GM12878 (cell line): ENCODE results near the gene ORAI3. TPM values are rescaled to one million over a fixed set of nuclear protein-coding genes. Genes with fewer than 3 reads are reported as not detected.
A peak's percentile ranks its signal among the peaks of the same experiment; 100 is the strongest.

ENCODE experiments used
- BCL11A ChIP-seq: IDR thresholded peaks from 2 replicates; pipeline ENCODE4 v1.6.1; 2011; ENCODE audit warnings: low read depth, low read length
- CREB1 ChIP-seq: IDR thresholded peaks from 2 replicates; pipeline ENCODE4 v1.6.1; 2012; ENCODE audit warnings: low read depth, mild to moderate bottlenecking, inconsistent platforms
- ESRRA ChIP-seq: IDR thresholded peaks from 2 replicates; pipeline ENCODE4 v1.6.1; 2012; ENCODE audit warnings: mild to moderate bottlenecking, low read length, improper control_type of control experiment
- FOS ChIP-seq: IDR thresholded peaks from 3 replicates; pipeline ENCODE4 v1.6.1; 2011; ENCODE audit warnings: borderline replicate concordance; ENCODE audit not compliant: insufficient read length; ENCODE audit errors: extremely low read depth
- FOXK2 ChIP-seq: fragments of 450-650 bp; IDR thresholded peaks from 2 replicates; pipeline ENCODE4 v1.6.1; 2017; ENCODE audit warnings: mild to moderate bottlenecking, moderate library complexity
- FOXM1 ChIP-seq: IDR thresholded peaks from 2 replicates; pipeline ENCODE4 v1.6.1; 2012; ENCODE audit warnings: low read depth, mild to moderate bottlenecking, inconsistent platforms, low read length, moderate library complexity
- HDAC2 ChIP-seq: fragments of 200-600 bp; sonication (generic); IDR thresholded peaks from 2 replicates; pipeline ENCODE4 v1.6.1; 2017
- HDAC6 ChIP-seq: fragments of 200-600 bp; sonication (generic); IDR thresholded peaks from one replicate; pipeline ENCODE4 v1.8.0; 2017; ENCODE audit warnings: antibody characterized with exemption; ENCODE audit not compliant: unreplicated experiment
- JUND ChIP-seq: IDR thresholded peaks from 2 replicates; pipeline ENCODE4 v1.6.1; 2012; ENCODE audit warnings: low read depth, mild to moderate bottlenecking, low read length, improper control_type of control experiment, moderate library complexity
- KLF5 ChIP-seq: fragments of 450-650 bp; IDR thresholded peaks from 2 replicates; pipeline ENCODE4 v1.6.1; 2014; ENCODE audit warnings: mild to moderate bottlenecking; ENCODE audit not compliant: partially characterized antibody
- RB1 ChIP-seq: fragments of 450-650 bp; formaldehyde crosslinking; IDR thresholded peaks from 2 replicates; pipeline ENCODE4 v1.6.1; 2017; ENCODE audit warnings: mild to moderate bottlenecking, borderline replicate concordance
- RUNX3 ChIP-seq: IDR thresholded peaks from 2 replicates; pipeline ENCODE4 v1.6.1; 2012; ENCODE audit warnings: low read length, inconsistent platforms
- SPI1 ChIP-seq: IDR thresholded peaks from 2 replicates; pipeline ENCODE4 v1.6.1; 2011; ENCODE audit warnings: low read depth, mild to moderate bottlenecking, low read length, moderate library complexity, borderline replicate concordance; ENCODE audit not compliant: insufficient read depth
- SREBF2 ChIP-seq: IDR thresholded peaks from 2 replicates; pipeline ENCODE4 v1.6.1; 2012; ENCODE audit warnings: mild to moderate bottlenecking, low read length
- STAT1 ChIP-seq: fragments of 450-650 bp; conservative IDR thresholded peaks from 2 replicates; pipeline ENCODE4 v1.6.1; 2014; ENCODE audit warnings: antibody characterized with exemption, mild to moderate bottlenecking
- TCF12 ChIP-seq: IDR thresholded peaks from 2 replicates; pipeline ENCODE4 v1.6.1; 2011; ENCODE audit warnings: low read depth, mild to moderate bottlenecking, low read length
- TCF7 ChIP-seq: IDR thresholded peaks from 2 replicates; pipeline ENCODE4 v1.6.1; 2014; ENCODE audit warnings: antibody characterized with exemption, borderline replicate concordance
- polyA plus RNA-seq, 11 experiments: library from polyadenylated mRNA; depleted of rRNA in 4 of 11; unstranded in 6 of 11; stranded (reverse) in 5 of 11; fragments of >200 nt; fragmentation: Nextera tagmentation in 4 of 11; fragmentation: Illumina TruSeq in 1 of 11; extraction: Ambion mirVana in 4 of 11; extraction: Trizol in 1 of 11; gene quantifications; 1 replicate in 1 of 11; 2 replicates in 10 of 11; pipeline versions ENCODE4 v1.2.1 to v1.2.3, GENCODE V29; 2011 to 2016; ENCODE audit warnings: inconsistent platforms in 2 of 11, missing spikeins in 2 of 11, low read depth in 1 of 11
- total RNA-seq, 4 experiments: library from RNA; depleted of rRNA in 3 of 4; stranded (reverse); fragments of >200 nt in 3 of 4; fragmentation: Illumina TruSeq in 1 of 4; extraction: Trizol in 1 of 4; gene quantifications; 2 replicates each; pipeline versions ENCODE4 v1.2.1 to v1.2.3, GENCODE V29; 2013 to 2021
- TF ChIP-seq, protein P1 (sequence below): fragments of 450-650 bp; IDR thresholded peaks from 2 replicates; pipeline ENCODE4 v1.6.1; 2017; ENCODE audit warnings: mild to moderate bottlenecking, moderate library complexity
- TF ChIP-seq, protein P2 (sequence below): IDR thresholded peaks from 2 replicates; pipeline ENCODE4 v1.6.1; 2011; ENCODE audit warnings: mild to moderate bottlenecking, low read depth, low read length, moderate library complexity; ENCODE audit not compliant: insufficient replicate concordance
- TF ChIP-seq, protein P3 (sequence below): IDR thresholded peaks from 2 replicates; pipeline ENCODE4 v1.6.1; 2011; ENCODE audit warnings: borderline replicate concordance, low read depth, mild to moderate bottlenecking, moderate library complexity, mixed read lengths, low read length; ENCODE audit not compliant: insufficient read depth; ENCODE audit errors: extremely low read length
- TF ChIP-seq, protein P4 (sequence below): fragments of 450-650 bp; IDR thresholded peaks from 2 replicates; pipeline ENCODE4 v1.6.1; 2017; ENCODE audit warnings: mild to moderate bottlenecking, moderate library complexity

Gene ORAI3
- total and polyA plus RNA-seq, 10 of the 15 experiments (the other 5 are each of a cell fraction or from before 2014, with no cell fraction given): 3.4 to 21.9 (median 16.2) TPM

DNA sequence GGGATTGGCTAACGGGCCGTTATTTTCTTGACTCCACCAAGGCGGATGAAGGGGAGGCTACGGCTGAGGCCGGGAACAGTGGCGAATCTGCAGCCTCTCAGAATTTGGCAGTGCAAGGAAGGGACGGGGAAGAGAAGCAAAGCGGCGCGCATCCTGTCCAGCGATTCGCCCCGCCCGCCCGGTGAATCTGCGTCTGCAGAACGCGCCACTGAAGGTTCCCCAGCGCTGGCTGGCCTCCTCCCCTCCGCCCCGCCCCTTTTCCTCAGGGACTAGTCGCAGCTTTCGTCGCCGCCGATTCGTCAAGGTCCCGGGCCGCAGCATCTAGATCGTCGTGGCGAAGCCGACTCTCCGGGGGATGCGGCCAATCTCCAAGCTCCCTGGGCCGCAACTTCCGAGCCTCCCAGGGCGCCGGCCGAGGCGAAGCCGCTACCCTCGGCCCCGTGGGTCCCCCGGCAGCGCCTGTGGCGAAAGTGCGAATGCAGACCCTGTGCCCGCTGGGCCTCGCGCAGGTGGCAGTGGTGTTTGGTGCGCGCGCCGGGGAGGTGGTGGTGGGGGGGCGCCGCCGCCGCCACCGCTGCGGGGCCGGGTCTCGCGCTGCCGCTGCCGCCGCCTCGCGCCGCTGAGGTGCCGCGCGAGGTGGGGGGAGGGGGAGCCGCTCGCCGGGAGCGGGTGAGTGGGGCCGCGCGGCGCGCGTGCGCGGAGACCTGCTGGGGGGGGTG, 8.7 kb downstream of the ORAI3 start, which contains the start of gene SETD1A (continued):
- TF ChIP-seq, protein P1, sequence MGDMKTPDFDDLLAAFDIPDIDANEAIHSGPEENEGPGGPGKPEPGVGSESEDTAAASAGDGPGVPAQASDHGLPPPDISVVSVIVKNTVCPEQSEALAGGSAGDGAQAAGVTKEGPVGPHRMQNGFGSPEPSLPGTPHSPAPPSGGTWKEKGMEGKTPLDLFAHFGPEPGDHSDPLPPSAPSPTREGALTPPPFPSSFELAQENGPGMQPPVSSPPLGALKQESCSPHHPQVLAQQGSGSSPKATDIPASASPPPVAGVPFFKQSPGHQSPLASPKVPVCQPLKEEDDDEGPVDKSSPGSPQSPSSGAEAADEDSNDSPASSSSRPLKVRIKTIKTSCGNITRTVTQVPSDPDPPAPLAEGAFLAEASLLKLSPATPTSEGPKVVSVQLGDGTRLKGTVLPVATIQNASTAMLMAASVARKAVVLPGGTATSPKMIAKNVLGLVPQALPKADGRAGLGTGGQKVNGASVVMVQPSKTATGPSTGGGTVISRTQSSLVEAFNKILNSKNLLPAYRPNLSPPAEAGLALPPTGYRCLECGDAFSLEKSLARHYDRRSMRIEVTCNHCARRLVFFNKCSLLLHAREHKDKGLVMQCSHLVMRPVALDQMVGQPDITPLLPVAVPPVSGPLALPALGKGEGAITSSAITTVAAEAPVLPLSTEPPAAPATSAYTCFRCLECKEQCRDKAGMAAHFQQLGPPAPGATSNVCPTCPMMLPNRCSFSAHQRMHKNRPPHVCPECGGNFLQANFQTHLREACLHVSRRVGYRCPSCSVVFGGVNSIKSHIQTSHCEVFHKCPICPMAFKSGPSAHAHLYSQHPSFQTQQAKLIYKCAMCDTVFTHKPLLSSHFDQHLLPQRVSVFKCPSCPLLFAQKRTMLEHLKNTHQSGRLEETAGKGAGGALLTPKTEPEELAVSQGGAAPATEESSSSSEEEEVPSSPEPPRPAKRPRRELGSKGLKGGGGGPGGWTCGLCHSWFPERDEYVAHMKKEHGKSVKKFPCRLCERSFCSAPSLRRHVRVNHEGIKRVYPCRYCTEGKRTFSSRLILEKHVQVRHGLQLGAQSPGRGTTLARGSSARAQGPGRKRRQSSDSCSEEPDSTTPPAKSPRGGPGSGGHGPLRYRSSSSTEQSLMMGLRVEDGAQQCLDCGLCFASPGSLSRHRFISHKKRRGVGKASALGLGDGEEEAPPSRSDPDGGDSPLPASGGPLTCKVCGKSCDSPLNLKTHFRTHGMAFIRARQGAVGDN: no peak
- TF ChIP-seq STAT1 (peak; percentile 94), BCL11A (no peak), SPI1 (no peak), FOS (no peak), FOXM1 (no peak), RUNX3 (no peak), HDAC6 (peak; percentile 49), KLF5 (peak; percentile 54), CREB1 (peak; percentile 93), HDAC2 (no peak), FOXK2 (peak; percentile 48; the same call in 1 of the 2 replicates), TCF7 (0 out of 2 replicates have a peak, but pooled peaks have one; percentile 39), SREBF2 (no peak), RB1 (peak; percentile 95), JUND (no peak), TCF12 (peak; percentile 65; the same call in 1 of the 2 replicates), ESRRA (0 out of 2 replicates have a peak, but pooled peaks have one; percentile 3)
- TF ChIP-seq, protein P2, sequence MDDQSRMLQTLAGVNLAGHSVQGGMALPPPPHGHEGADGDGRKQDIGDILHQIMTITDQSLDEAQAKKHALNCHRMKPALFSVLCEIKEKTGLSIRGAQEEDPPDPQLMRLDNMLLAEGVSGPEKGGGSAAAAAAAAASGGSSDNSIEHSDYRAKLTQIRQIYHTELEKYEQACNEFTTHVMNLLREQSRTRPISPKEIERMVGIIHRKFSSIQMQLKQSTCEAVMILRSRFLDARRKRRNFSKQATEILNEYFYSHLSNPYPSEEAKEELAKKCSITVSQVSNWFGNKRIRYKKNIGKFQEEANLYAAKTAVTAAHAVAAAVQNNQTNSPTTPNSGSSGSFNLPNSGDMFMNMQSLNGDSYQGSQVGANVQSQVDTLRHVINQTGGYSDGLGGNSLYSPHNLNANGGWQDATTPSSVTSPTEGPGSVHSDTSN: peak; percentile 34
- TF ChIP-seq, protein P3, sequence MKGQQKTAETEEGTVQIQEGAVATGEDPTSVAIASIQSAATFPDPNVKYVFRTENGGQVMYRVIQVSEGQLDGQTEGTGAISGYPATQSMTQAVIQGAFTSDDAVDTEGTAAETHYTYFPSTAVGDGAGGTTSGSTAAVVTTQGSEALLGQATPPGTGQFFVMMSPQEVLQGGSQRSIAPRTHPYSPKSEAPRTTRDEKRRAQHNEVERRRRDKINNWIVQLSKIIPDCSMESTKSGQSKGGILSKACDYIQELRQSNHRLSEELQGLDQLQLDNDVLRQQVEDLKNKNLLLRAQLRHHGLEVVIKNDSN: peak; percentile 41
- TF ChIP-seq, protein P4, sequence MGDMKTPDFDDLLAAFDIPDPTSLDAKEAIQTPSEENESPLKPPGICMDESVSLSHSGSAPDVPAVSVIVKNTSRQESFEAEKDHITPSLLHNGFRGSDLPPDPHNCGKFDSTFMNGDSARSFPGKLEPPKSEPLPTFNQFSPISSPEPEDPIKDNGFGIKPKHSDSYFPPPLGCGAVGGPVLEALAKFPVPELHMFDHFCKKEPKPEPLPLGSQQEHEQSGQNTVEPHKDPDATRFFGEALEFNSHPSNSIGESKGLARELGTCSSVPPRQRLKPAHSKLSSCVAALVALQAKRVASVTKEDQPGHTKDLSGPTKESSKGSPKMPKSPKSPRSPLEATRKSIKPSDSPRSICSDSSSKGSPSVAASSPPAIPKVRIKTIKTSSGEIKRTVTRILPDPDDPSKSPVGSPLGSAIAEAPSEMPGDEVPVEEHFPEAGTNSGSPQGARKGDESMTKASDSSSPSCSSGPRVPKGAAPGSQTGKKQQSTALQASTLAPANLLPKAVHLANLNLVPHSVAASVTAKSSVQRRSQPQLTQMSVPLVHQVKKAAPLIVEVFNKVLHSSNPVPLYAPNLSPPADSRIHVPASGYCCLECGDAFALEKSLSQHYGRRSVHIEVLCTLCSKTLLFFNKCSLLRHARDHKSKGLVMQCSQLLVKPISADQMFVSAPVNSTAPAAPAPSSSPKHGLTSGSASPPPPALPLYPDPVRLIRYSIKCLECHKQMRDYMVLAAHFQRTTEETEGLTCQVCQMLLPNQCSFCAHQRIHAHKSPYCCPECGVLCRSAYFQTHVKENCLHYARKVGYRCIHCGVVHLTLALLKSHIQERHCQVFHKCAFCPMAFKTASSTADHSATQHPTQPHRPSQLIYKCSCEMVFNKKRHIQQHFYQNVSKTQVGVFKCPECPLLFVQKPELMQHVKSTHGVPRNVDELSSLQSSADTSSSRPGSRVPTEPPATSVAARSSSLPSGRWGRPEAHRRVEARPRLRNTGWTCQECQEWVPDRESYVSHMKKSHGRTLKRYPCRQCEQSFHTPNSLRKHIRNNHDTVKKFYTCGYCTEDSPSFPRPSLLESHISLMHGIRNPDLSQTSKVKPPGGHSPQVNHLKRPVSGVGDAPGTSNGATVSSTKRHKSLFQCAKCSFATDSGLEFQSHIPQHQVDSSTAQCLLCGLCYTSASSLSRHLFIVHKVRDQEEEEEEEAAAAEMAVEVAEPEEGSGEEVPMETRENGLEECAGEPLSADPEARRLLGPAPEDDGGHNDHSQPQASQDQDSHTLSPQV: no peak
